ENCODE results near the gene SNCAIP.

- TF ChIP-seq POLR2A (IDR thresholded peaks at IDR 0.05; ENCODE audit: low read depth, low read length) (no peak), POLR2AphosphoS5 (IDR thresholded peaks at IDR 0.05; ENCODE audit: low read depth, low read length) (no peak), TAF1 (IDR thresholded peaks at IDR 0.05; ENCODE audit: borderline replicate concordance, low read depth, low read length) (no peak)
These were observed 62.1 kb downstream of the SNCAIP start for GRCh38 chr5:122374110-122374509.

Measured in GM12892 (cell line).